SK-N-SH treated with all-trans-retinoic acid at 6 μM for 48 hours (cell line): ENCODE data around the gene ERG.

Experiments used
- GLIS3 ChIP-seq: fragments of 250-450 bp; sonication (Bioruptor Pico); IDR thresholded peaks from 2 replicates; pipeline ENCODE4 v1.5.0; 2020; ENCODE audit warnings: mild to moderate bottlenecking, moderate library complexity
- OSR1 ChIP-seq: fragments of 250-450 bp; sonication (Bioruptor Pico); IDR thresholded peaks from 2 replicates; pipeline ENCODE4 v1.8.0; 2022; ENCODE audit warnings: moderate library complexity, mild to moderate bottlenecking, inconsistent platforms
- ZNF70 ChIP-seq: fragments of 450-650 bp; formaldehyde crosslinking; IDR thresholded peaks from 2 replicates; pipeline ENCODE4 v1.5.0; 2020; ENCODE audit warnings: mild to moderate bottlenecking, moderate library complexity
- ZNF8 ChIP-seq: fragments of 450-650 bp; formaldehyde crosslinking; IDR thresholded peaks from 2 replicates; pipeline ENCODE4 v1.5.0; 2020; ENCODE audit warnings: mild to moderate bottlenecking, moderate library complexity

- no peak for TF ChIP-seq GLIS3 (CRISPR knock-in tag)
- no peak for TF ChIP-seq ZNF8 (CRISPR knock-in tag)
- TF ChIP-seq OSR1 (CRISPR knock-in tag) = no peak
- TF ChIP-seq ZNF70 = no peak
Observed at GRCh38 chr21:38533887-38534286, 35.6 kb upstream of the ERG start.
